GM21526 (cell line): ENCODE data around the gene GLOD5.

Source experiments
- ATAC-seq: cut with Tn5 transposase; IDR thresholded peaks from one replicate; pipeline ENCODE4 v1.9.1; 2021; ENCODE audit warnings: moderate library complexity; ENCODE audit not compliant: unreplicated experiment, low FRiP score

Gene GLOD5

GRCh38 chrX:48752498-48752897, 9.0 kb upstream of the GLOD5 start:
- no peak for ATAC-seq

- no peak for ATAC-seq
Observed at GRCh38 chrX:48753708-48754228, 7.8 kb upstream of the GLOD5 start.

- ATAC-seq: no peak
Observed at GRCh38 chrX:48754238-48754637, 7.3 kb upstream of the GLOD5 start.

- no peak for ATAC-seq
Observed at GRCh38 chrX:48769230-48769629, 7.7 kb downstream of the GLOD5 start.

- no peak for ATAC-seq
Observed at GRCh38 chrX:48770296-48770695, 8.7 kb downstream of the GLOD5 start.

- ATAC-seq: no peak
Observed at GRCh38 chrX:48772602-48773001, 11.1 kb downstream of the GLOD5 start.

- no peak for ATAC-seq
Observed at GRCh38 chrX:48776818-48777439, 15.4 kb downstream of the GLOD5 start.

GRCh38 chrX:48779399-48779798, 17.9 kb downstream of the GLOD5 start:
- ATAC-seq: no peak

- no peak for ATAC-seq
Observed at GRCh38 chrX:48781705-48782104, 20.2 kb downstream of the GLOD5 start.

- ATAC-seq: no peak
Observed at GRCh38 chrX:48782216-48782615, 20.7 kb downstream of the GLOD5 start.

GRCh38 chrX:48782795-48783194, 21.2 kb downstream of the GLOD5 start:
- ATAC-seq: no peak

GRCh38 chrX:48784726-48785125, 23.2 kb downstream of the GLOD5 start:
- ATAC-seq: no peak

GRCh38 chrX:48785186-48785539, 23.6 kb downstream of the GLOD5 start:
- no peak for ATAC-seq

- ATAC-seq: no peak
Observed at GRCh38 chrX:48785540-48786214, 24.1 kb downstream of the GLOD5 start.

- no peak for ATAC-seq
Observed at GRCh38 chrX:48786341-48786800, 24.8 kb downstream of the GLOD5 start, which contains the start of gene GATA1. Gene GATA1, plus strand, starts transcription at chrX:48786590. Its CDS starts 4,520 bp downstream, at chrX:48791110.

- no peak for ATAC-seq
Observed at GRCh38 chrX:48786825-48787504, 25.4 kb downstream of the GLOD5 start.

- no peak for ATAC-seq
Observed at GRCh38 chrX:48787505-48788443, 26.2 kb downstream of the GLOD5 start.

GRCh38 chrX:48789366-48790220, 28.0 kb downstream of the GLOD5 start:
- no peak for ATAC-seq

GRCh38 chrX:48790477-48790876, 28.9 kb downstream of the GLOD5 start:
- no peak for ATAC-seq
